ENCODE measurements around the gene LSAMP.

DNA sequence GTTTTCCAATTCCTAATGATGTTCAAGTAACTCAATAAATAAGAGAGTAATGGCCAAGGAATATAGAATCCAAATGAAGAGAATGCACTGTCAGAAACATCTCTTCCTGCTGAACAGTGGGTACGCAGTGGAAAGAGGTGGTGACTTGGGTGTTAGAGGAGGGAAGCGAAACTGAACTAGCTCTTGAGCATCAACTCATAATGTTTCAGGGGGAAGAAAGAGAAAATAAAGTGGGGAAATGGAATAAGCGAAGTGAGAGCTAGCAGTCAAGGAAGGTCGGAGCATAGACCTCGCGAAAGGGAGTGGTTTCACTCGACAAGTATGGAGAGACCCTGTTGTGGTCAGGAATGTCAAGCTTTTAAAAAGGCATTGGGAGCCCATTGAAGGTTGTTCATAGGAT, 512.5 kb downstream of the LSAMP start:
- TF ChIP-seq, protein P1, sequence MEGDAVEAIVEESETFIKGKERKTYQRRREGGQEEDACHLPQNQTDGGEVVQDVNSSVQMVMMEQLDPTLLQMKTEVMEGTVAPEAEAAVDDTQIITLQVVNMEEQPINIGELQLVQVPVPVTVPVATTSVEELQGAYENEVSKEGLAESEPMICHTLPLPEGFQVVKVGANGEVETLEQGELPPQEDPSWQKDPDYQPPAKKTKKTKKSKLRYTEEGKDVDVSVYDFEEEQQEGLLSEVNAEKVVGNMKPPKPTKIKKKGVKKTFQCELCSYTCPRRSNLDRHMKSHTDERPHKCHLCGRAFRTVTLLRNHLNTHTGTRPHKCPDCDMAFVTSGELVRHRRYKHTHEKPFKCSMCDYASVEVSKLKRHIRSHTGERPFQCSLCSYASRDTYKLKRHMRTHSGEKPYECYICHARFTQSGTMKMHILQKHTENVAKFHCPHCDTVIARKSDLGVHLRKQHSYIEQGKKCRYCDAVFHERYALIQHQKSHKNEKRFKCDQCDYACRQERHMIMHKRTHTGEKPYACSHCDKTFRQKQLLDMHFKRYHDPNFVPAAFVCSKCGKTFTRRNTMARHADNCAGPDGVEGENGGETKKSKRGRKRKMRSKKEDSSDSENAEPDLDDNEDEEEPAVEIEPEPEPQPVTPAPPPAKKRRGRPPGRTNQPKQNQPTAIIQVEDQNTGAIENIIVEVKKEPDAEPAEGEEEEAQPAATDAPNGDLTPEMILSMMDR (IDR thresholded peaks at IDR 0.05; ENCODE audit: control extremely low read depth in 1 of 3, insufficient read depth in 1 of 3, low read depth in 1 of 3, low read length in 3 of 3), result no peak
- no peak for TF ChIP-seq BRCA1 (IDR thresholded peaks at IDR 0.05; ENCODE audit: low read depth, low read length)
- no peak for TF ChIP-seq POLR2A (IDR thresholded peaks at IDR 0.05; ENCODE audit: control extremely low read depth in 1 of 2, low read depth in 2 of 2, low read length in 2 of 2)
- no peak for TF ChIP-seq EZH2 (IDR thresholded peaks at IDR 0.05; ENCODE audit: low read depth, low read length, severe bottlenecking)
- TF ChIP-seq MAFK (IDR thresholded peaks at IDR 0.05; ENCODE audit: low read depth, low read length), result no peak
- TF ChIP-seq, protein P2, sequence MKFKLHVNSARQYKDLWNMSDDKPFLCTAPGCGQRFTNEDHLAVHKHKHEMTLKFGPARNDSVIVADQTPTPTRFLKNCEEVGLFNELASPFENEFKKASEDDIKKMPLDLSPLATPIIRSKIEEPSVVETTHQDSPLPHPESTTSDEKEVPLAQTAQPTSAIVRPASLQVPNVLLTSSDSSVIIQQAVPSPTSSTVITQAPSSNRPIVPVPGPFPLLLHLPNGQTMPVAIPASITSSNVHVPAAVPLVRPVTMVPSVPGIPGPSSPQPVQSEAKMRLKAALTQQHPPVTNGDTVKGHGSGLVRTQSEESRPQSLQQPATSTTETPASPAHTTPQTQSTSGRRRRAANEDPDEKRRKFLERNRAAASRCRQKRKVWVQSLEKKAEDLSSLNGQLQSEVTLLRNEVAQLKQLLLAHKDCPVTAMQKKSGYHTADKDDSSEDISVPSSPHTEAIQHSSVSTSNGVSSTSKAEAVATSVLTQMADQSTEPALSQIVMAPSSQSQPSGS (IDR thresholded peaks at IDR 0.05; ENCODE audit: low read length), result no peak
- no peak for TF ChIP-seq SP1 (IDR thresholded peaks at IDR 0.05; ENCODE audit: low read depth, low read length)
- no peak for TF ChIP-seq EP300 (IDR thresholded peaks at IDR 0.05; ENCODE audit: borderline replicate concordance in 1 of 2, low read depth in 2 of 2, low read length in 2 of 2)
- TF ChIP-seq RBBP5 (IDR thresholded peaks at IDR 0.05; ENCODE audit: borderline replicate concordance, low read depth, low read length), result no peak
- TF ChIP-seq TAF1 (IDR thresholded peaks at IDR 0.05; ENCODE audit: low read depth, low read length), result no peak
- no peak for TF ChIP-seq RAD21 (IDR thresholded peaks at IDR 0.05 in 1 of 2, conservative IDR thresholded peaks at IDR 0.05 in 1 of 2; ENCODE audit: low read depth in 2 of 2, low read length in 2 of 2)
- TF ChIP-seq KDM1A (IDR thresholded peaks at IDR 0.05; ENCODE audit: borderline replicate concordance, low read length), result no peak
- no peak for TF ChIP-seq SIN3A (conservative IDR thresholded peaks at IDR 0.05 in 1 of 2, IDR thresholded peaks at IDR 0.05 in 1 of 2; ENCODE audit: low read depth in 1 of 2, low read length in 2 of 2)
- no peak for TF ChIP-seq CHD2 (IDR thresholded peaks at IDR 0.05; ENCODE audit: low read length)

All from H1 (cell line).